Heart left ventricle (tissue), 16 donors: Measurements from ENCODE around the gene NMT2. TPM values are rescaled to one million over a fixed set of nuclear protein-coding genes. Genes with fewer than 3 reads are reported as not detected.

ENCODE experiments used
- ATAC-seq, 4 donors: fragments of 200-7000 bp; cut with Tn5 transposase; one replicate each; pipeline ENCODE4 v1.9.1; 2020 to 2022; ENCODE audit warnings: moderate library complexity in 4 of 4, mild to moderate bottlenecking in 3 of 4, moderate number of reproducible peaks in 1 of 4
- DNase-seq, 5 donors: peaks; one replicate each; pipeline ENCODE4 v3.0.0-alpha.2; 2020
- H3K27ac ChIP-seq, 12 donors: fragments of 200-600 bp; sonication (generic) in 4 of 12; one replicate each; pipeline versions ENCODE4 v1.5.0 to v1.8.0; 2016 to 2022; ENCODE audit warnings: mild to moderate bottlenecking in 2 of 12
- H3K27me3 ChIP-seq, 9 donors: fragments of 200-600 bp; sonication (generic) in 2 of 9; one replicate each; pipeline versions ENCODE4 v1.5.1 to v1.8.0; 2016 to 2022; ENCODE audit warnings: mild to moderate bottlenecking in 3 of 9
- H3K36me3 ChIP-seq, 9 donors: fragments of 200-600 bp; sonication (generic) in 2 of 9; one replicate each; pipeline versions ENCODE4 v1.5.0 to v1.8.0; 2018 to 2022; ENCODE audit warnings: mild to moderate bottlenecking in 2 of 9
- H3K4me1 ChIP-seq, 12 donors: fragments of 200-600 bp; sonication (generic) in 4 of 12; one replicate each; pipeline versions ENCODE4 v1.5.0 to v1.8.0; 2016 to 2022; ENCODE audit warnings: mild to moderate bottlenecking in 3 of 12
- H3K4me3 ChIP-seq, 12 donors: fragments of 200-600 bp; sonication (generic) in 4 of 12; one replicate each; pipeline versions ENCODE4 v1.5.0 to v1.8.0; 2017 to 2022; ENCODE audit warnings: mild to moderate bottlenecking in 9 of 12, moderate library complexity in 4 of 12
- H3K9me3 ChIP-seq, 12 donors: fragments of 200-600 bp; sonication (generic) in 4 of 12; one replicate each; pipeline versions ENCODE4 v1.5.0 to v1.8.0; 2016 to 2022; ENCODE audit warnings: mild to moderate bottlenecking in 1 of 12
- POLR2A ChIP-seq, 2 donors: fragments of 450-650 bp; IDR thresholded peaks; one replicate each; pipeline ENCODE4 v1.6.1; 2017; ENCODE audit warnings: antibody characterized with exemption in 2 of 2, mild to moderate bottlenecking in 2 of 2, moderate library complexity in 2 of 2
- WGBS, 4 donors: extraction: QIAGEN DNeasy Blood & Tissue Kit in 2 of 4; methylation state at CpG; one replicate each; pipeline versions ENCODE4 v1.1.5 to v1.1.7; 2013 to 2018; 5-methylcytosine and 5-hydroxymethylcytosine counted together
- intact Hi-C, 10 donors: fragments of 100-400 bp; cut with DNase I; formaldehyde crosslinking; loops; one replicate each; pipeline versions ENCODE4 v1.11.1 to v1.14.2; 2022
- polyA plus RNA-seq, 2 donors: library from polyadenylated mRNA; stranded (reverse); fragments of 200-250 nt; gene quantifications; one replicate each; pipeline ENCODE4 v1.2.3, GENCODE V29; 2013
- total RNA-seq, 9 donors: library from RNA; depleted of rRNA in 2 of 9; stranded (reverse); fragments of >200 nt in 2 of 9; fragmentation: NEBNext Ultra II Directional in 3 of 9; extraction: Animal tissue kit (Norgen Biotek cat#: 25700) in 3 of 9; gene quantifications; one replicate each; pipeline versions ENCODE4 v1.1.0 to v1.2.4, GENCODE V29; 2016 to 2023
- TF ChIP-seq, protein P1 (sequence below), 12 donors: fragments of 200-600 bp; sonication (generic) in 4 of 12; IDR thresholded peaks; one replicate each; pipeline versions ENCODE4 v1.5.0 to v1.8.0; 2018 to 2022; ENCODE audit warnings: antibody characterized with exemption in 12 of 12, mild to moderate bottlenecking in 5 of 12
- donor health status: ischemic (EF 13 %, LVEDD 7.1; RV severe dilation, severe dysfunction).
- donor health status: healthy with polysubstance abuse.
- donor health status: DM: no; HTN: yes; CAD: no.
- donor health status: DM: no; HTN: no; CAD: no.
- donor health status: ischemic (EF 25% LVEDD 6.9; RV normal size, moderate dysfunction).
- donor health status: ischemic (EF 25% LVEDD 5.7; RV mildly dilated, moderate dysfunction).
- donor health status: healthy.
- donor health status: DM: yes; HTN: yes; CAD: no.
- donor health status: ischemic (EF 35%, LVEDD 5.7; RV mildly dilated, moderate dysfunction).
- donor health status: nonischemic (EF 11% LVEDD 7.7; RV severe dilation, severe dysfunction).
- donor health status: DM: yes; HTN: yes; CAD: no.
- donor health status: PGD.
- donor health status: ischemic (EF 29% LVEDD 5.4; RV normal size, mild dysfunction).
- donor health status: nonischemic (EF 23%, LVEDD 6.1; RV moderate dilation, normal function).

NMT2 gene
- total and polyA plus RNA-seq, 11 donors: 6.7 to 19.0 (median 13.2) TPM

DNA sequence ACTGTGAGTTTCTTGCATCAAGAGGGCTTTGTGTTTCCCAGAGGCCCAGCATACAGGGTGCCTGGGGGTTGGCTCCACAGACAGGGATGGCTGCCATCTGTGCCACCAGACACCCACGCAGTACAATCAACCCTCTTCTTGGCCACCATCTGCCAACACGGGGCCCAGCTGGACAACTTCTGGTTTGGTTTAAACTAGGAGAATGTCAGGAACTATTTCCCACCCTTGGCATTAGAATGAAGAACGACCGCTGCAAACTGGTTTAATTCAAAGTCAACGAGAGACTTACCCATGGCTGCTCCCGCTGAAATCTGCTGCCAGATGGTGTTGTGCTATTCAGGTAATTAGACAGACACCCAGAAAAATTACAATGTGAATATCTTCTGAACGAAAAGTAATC lies 27.8 kb downstream of the NMT2 start:
- WGBS, 4 donors: 94 to 96% (median 94%) methylated on average over 7 of the region's 7 CpGs
- peaks cover 0 to 38% (median 12%) of the 10 kb centered on the region in 9 donors for H3K36me3 ChIP-seq
- no peak for ATAC-seq

DNA sequence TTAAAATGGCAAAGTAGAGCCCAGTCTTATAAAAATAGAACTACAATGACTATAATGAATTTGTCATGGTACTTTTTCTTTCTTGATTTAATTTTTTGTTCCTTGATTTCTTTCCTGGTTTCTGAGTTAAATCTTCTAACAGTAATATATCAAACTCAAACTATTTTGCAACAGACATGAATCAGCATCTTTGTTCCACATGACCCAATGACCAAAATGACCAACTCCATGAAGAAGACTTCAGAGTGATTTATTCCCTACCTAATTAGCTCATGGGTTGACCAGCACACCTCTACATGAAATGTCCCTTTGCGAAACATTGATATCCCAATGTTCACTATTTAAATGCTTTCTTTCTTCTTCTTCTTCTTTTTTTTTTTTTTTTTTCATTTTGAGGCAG lies 30.9 kb downstream of the NMT2 start:
- Histone ChIP-seq H3K4me1 (peaks cover 0 to 15% (median 0%) of the 10 kb centered on the region in 12 donors), H3K27me3 (no peaks in the 10 kb centered on the region), H3K9me3 (no peaks in the 10 kb centered on the region), H3K27ac (no peak overlapping the region), H3K4me3 (no peak overlapping the region), H3K36me3 (peaks cover 0 to 69% (median 41%) of the 10 kb centered on the region in 9 donors)
- TF ChIP-seq POLR2A (IDR thresholded peaks at IDR 0.05): no peak
- TF ChIP-seq, protein P1, sequence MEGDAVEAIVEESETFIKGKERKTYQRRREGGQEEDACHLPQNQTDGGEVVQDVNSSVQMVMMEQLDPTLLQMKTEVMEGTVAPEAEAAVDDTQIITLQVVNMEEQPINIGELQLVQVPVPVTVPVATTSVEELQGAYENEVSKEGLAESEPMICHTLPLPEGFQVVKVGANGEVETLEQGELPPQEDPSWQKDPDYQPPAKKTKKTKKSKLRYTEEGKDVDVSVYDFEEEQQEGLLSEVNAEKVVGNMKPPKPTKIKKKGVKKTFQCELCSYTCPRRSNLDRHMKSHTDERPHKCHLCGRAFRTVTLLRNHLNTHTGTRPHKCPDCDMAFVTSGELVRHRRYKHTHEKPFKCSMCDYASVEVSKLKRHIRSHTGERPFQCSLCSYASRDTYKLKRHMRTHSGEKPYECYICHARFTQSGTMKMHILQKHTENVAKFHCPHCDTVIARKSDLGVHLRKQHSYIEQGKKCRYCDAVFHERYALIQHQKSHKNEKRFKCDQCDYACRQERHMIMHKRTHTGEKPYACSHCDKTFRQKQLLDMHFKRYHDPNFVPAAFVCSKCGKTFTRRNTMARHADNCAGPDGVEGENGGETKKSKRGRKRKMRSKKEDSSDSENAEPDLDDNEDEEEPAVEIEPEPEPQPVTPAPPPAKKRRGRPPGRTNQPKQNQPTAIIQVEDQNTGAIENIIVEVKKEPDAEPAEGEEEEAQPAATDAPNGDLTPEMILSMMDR (IDR thresholded peaks at IDR 0.05): no peak
- no peak for ATAC-seq
- DNase-seq: no peak
- 97 to 100% (median 99%) methylated on average over 1 of the region's 1 CpG for WGBS, 4 donors
- intact Hi-C loops: no loop called here

More for the DNA sequence above, 27.8 kb downstream of the NMT2 start:
- Histone ChIP-seq H3K27ac (no peak overlapping the region), H3K4me1 (peaks cover 0 to 15% (median 0%) of the 10 kb centered on the region in 12 donors), H3K27me3 (no peaks in the 10 kb centered on the region), H3K4me3 (no peak overlapping the region), H3K9me3 (no peaks in the 10 kb centered on the region)
- DNase-seq: no peak
- TF ChIP-seq, protein P1 (IDR thresholded peaks at IDR 0.05): no peak
- no peak for TF ChIP-seq POLR2A (IDR thresholded peaks at IDR 0.05)
- intact Hi-C loops: no loop called here

DNA sequence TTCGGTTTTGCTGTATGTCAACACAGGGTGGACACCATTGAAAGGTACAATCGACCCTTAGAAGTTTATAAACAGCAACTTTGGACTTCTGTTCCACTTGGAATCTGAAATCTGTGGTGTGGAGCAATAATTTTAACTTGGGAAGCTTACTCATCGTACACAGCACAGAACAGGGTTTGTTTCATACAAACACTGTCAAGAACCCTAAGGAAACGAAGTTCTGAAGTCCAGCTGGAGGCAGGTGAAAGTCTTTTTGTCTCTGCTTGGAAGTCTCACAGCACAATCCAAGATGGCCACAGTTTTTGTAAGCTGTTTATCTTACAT lies 31.5 kb downstream of the NMT2 start:
- no peaks in the 10 kb centered on the region for H3K27me3 ChIP-seq
- H3K4me1 ChIP-seq: peaks cover 0 to 9% (median 0%) of the 10 kb centered on the region in 12 donors
- ATAC-seq (no peak), DNase-seq (no peak)
- intact Hi-C loops: no loop called here
- H3K4me3 ChIP-seq: no peak overlapping the region
- TF ChIP-seq, protein P1 (IDR thresholded peaks at IDR 0.05): no peak
- no peak for TF ChIP-seq POLR2A (IDR thresholded peaks at IDR 0.05)
- peaks cover 0 to 75% (median 47%) of the 10 kb centered on the region in 9 donors for H3K36me3 ChIP-seq
- no peak overlapping the region for H3K27ac ChIP-seq
- no peaks in the 10 kb centered on the region for H3K9me3 ChIP-seq
- WGBS, 4 donors: 88 to 93% (median 91%) methylated on average over 4 of the region's 4 CpGs

DNA sequence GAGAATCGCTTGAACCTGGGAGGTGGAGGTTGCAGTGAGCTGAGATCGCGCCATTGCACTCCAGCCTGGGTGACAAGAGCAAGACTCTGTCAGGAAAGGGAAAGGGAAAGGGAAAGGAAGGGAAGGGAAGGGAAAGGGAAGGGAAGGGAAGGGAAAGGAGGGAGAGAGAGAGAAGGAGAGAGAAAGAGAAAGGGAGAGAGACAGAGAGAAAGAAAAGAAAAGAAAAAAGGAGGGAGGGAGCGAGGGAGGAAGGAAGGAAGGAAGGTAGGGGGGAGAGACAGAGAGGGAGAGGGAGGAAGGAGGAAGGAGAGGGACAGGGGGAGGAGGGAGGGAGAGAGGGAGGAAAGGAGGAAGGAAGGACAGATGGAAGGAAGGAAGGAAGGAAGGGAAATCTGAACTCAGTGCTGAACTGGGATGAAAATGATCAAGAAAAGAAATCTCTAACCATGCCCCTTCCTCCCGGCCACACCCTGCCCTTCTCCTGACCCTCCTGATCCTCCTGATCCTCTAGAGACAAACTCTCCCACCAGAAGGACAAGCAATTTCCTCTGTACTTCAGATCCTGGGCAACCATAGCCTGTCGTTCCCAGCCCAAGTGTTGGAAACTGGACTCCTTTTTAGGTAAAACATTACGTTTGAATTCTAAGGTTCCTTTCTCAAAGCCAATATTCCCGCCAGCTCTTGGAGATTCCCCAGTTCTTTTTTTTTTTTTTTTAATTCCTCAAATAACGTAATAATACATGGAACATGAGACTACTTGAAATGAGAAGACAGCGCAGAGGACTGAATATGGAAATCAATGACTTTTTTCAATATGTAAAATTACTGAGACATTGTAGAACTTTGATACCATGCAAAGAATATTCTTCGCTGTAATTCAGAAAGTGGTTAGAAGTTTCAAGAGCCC lies 32.1 kb downstream of the NMT2 start:
- Histone ChIP-seq H3K27ac (no peak overlapping the region), H3K27me3 (no peaks in the 10 kb centered on the region), H3K9me3 (no peaks in the 10 kb centered on the region), H3K4me1 (peaks cover 0 to 3% (median 0%) of the 10 kb centered on the region in 12 donors), H3K4me3 (no peak overlapping the region), H3K36me3 (peaks cover 0 to 81% (median 53%) of the 10 kb centered on the region in 9 donors)
- no peak for DNase-seq
- ATAC-seq: no peak
- intact Hi-C loops: no loop called here
- TF ChIP-seq, protein P1 (IDR thresholded peaks at IDR 0.05): no peak
- TF ChIP-seq POLR2A (IDR thresholded peaks at IDR 0.05): no peak
- WGBS, 4 donors: 81 to 86% (median 83%) methylated on average over 11 of the region's 11 CpGs
